Measurements from ENCODE around the gene SEZ6L.

DNA sequence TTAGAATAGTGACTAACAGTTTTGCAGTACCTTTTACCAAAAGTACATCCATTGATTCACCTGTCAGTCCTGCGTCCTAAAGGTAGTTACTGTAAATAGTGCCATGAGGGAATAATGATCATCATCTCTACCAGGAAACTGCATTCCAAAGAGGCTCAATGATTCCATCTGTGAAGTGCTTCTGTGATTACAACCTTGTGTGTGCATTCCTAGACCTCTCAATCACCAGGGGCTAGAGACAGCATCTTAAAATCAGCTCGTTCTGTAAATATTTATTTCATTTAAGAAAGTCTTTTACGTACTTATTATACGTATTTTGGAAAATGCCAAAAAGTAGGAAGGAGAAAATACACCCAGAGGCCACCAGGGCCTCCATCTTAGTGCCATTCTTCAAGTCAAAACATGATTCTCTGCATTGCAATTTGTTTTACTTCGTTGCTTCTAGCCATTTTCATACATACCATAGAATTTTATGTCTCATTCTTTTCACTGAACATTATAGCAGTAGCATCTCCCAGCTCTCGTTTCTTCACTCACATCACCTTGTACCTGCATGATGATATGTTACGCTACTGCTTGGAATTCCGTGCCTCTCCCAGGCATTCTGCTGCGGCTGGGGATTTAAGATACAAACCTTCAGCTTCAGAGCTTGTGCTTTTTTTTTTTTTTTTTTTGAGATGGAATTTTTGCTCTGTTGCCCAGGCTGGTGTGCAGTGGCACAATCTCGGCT is 117.0 kb downstream of the SEZ6L start:
- TF ChIP-seq, protein P1, sequence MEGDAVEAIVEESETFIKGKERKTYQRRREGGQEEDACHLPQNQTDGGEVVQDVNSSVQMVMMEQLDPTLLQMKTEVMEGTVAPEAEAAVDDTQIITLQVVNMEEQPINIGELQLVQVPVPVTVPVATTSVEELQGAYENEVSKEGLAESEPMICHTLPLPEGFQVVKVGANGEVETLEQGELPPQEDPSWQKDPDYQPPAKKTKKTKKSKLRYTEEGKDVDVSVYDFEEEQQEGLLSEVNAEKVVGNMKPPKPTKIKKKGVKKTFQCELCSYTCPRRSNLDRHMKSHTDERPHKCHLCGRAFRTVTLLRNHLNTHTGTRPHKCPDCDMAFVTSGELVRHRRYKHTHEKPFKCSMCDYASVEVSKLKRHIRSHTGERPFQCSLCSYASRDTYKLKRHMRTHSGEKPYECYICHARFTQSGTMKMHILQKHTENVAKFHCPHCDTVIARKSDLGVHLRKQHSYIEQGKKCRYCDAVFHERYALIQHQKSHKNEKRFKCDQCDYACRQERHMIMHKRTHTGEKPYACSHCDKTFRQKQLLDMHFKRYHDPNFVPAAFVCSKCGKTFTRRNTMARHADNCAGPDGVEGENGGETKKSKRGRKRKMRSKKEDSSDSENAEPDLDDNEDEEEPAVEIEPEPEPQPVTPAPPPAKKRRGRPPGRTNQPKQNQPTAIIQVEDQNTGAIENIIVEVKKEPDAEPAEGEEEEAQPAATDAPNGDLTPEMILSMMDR (IDR thresholded peaks at IDR 0.05): no peak
- TF ChIP-seq POLR2A (IDR thresholded peaks at IDR 0.05): no peak
